Keratinocyte (primary cell): ENCODE results near the gene PLA2G12B.
"Not testable (repeated sequence)": the region's sequence is repeated elsewhere in the genome, so short reads cannot be mapped to it uniquely, and the experiment has no call there.

Source experiments
- EZH2 ChIP-seq: IDR thresholded peaks from one replicate; pipeline ENCODE4 v1.6.1; 2012; ENCODE audit warnings: inconsistent platforms, mild to moderate bottlenecking, low read length, moderate library complexity
- TF ChIP-seq, protein P1 (sequence below), 3 experiments: IDR thresholded peaks in 1 of 3; conservative IDR thresholded peaks in 1 of 3; optimal IDR thresholded peaks in 1 of 3; 2 replicates in 2 of 3; 3 replicates in 1 of 3; pipeline versions ENCODE3 to v1.5.1; 2011; ENCODE audit warnings: low read length in 3 of 3, mild to moderate bottlenecking in 3 of 3, moderate library complexity in 2 of 3, control low read depth in 1 of 3, inconsistent platforms in 1 of 3; ENCODE audit not compliant: insufficient read depth in 2 of 3; ENCODE audit errors: extremely low read depth in 1 of 3

DNA sequence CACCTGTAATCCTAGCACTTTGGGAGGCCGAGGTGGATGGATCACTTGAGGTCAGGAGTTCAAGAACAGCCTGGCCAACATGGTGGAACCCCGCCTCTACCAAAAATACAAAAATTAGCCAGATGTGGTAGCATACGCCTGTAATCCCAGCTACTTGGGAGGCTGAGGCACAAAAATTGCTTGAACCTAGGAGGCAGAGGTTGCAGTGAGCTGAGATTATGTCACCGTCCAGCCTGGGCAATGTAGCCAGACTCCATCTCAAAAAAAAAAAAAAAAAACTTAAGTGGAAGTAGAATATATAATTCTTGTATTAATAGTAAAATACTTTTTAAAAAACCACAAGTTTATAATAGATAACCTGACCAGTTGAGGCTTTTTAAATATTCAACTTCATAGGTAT is 30.0 kb upstream of the PLA2G12B start:
- TF ChIP-seq, protein P1, sequence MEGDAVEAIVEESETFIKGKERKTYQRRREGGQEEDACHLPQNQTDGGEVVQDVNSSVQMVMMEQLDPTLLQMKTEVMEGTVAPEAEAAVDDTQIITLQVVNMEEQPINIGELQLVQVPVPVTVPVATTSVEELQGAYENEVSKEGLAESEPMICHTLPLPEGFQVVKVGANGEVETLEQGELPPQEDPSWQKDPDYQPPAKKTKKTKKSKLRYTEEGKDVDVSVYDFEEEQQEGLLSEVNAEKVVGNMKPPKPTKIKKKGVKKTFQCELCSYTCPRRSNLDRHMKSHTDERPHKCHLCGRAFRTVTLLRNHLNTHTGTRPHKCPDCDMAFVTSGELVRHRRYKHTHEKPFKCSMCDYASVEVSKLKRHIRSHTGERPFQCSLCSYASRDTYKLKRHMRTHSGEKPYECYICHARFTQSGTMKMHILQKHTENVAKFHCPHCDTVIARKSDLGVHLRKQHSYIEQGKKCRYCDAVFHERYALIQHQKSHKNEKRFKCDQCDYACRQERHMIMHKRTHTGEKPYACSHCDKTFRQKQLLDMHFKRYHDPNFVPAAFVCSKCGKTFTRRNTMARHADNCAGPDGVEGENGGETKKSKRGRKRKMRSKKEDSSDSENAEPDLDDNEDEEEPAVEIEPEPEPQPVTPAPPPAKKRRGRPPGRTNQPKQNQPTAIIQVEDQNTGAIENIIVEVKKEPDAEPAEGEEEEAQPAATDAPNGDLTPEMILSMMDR (optimal IDR thresholded peaks at IDR 0.05 in 1 of 3, IDR thresholded peaks at IDR 0.05 in 1 of 3, conservative IDR thresholded peaks at IDR 0.05 in 1 of 3; ENCODE audit: extremely low read depth in 1 of 3, insufficient read depth in 2 of 3, low read length in 3 of 3): not testable (repeated sequence)
- TF ChIP-seq EZH2: not testable (repeated sequence)
